ENCODE results near the gene PDE4B. TPM values are rescaled to one million over a fixed set of nuclear protein-coding genes. Genes with fewer than 3 reads are reported as not detected.

The PDE4B gene
- total RNA-seq, 2 donors from 2014 or later = 1.6 to 12.2 TPM

GRCh38 chr1:66283622-66284041 lies 490.9 kb downstream of the PDE4B start:
- TF ChIP-seq, protein P1, sequence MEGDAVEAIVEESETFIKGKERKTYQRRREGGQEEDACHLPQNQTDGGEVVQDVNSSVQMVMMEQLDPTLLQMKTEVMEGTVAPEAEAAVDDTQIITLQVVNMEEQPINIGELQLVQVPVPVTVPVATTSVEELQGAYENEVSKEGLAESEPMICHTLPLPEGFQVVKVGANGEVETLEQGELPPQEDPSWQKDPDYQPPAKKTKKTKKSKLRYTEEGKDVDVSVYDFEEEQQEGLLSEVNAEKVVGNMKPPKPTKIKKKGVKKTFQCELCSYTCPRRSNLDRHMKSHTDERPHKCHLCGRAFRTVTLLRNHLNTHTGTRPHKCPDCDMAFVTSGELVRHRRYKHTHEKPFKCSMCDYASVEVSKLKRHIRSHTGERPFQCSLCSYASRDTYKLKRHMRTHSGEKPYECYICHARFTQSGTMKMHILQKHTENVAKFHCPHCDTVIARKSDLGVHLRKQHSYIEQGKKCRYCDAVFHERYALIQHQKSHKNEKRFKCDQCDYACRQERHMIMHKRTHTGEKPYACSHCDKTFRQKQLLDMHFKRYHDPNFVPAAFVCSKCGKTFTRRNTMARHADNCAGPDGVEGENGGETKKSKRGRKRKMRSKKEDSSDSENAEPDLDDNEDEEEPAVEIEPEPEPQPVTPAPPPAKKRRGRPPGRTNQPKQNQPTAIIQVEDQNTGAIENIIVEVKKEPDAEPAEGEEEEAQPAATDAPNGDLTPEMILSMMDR (IDR thresholded peaks at IDR 0.05) = no peak
- no peak for TF ChIP-seq POLR2A (IDR thresholded peaks at IDR 0.05)
- no peak for ATAC-seq
- no peak for DNase-seq
- Histone ChIP-seq H3K4me1 (peaks cover 2% of the 10 kb centered on the region), H3K27me3 (no peaks in the 10 kb centered on the region), H3K9me3 (no peaks in the 10 kb centered on the region), H3K4me3 (no peak overlapping the region), H3K27ac (no peak overlapping the region), H3K36me3 (replicated peaks in 1 of 2; ENCODE audit: insufficient read depth in 1 of 2, low read depth in 2 of 2) (no peaks in the 10 kb centered on the region)
- intact Hi-C loops (cut with DNase I) = no loop called here
- WGBS, 2 donors = 69 to 82% methylated on average over 2 of the region's 2 CpGs

DNA sequence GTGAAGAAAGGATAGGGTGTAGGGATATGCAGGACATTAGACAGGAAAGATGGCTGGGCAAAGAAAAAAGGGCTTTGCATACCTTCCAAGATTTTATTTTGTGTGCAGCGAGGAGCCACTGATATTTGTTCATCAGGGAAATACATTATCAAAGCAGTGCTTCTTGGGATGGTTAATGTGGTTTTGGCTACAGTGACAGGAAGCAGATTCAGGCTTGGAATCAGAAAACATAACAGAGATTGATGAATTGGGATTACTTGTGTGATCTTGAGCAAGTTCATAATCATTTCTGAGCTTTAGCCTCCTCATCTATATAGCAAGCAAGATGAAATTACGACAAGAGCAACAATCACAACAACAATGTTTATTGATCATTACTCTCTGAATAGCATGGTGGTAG lies 492.1 kb downstream of the PDE4B start:
- no peak overlapping the region for H3K27ac ChIP-seq
- H3K4me3 ChIP-seq = no peak overlapping the region
- H3K36me3 ChIP-seq (replicated peaks in 1 of 2; ENCODE audit: insufficient read depth in 1 of 2, low read depth in 2 of 2) = no peaks in the 10 kb centered on the region
- no peak for TF ChIP-seq POLR2A (IDR thresholded peaks at IDR 0.05)
- TF ChIP-seq, protein P1 (IDR thresholded peaks at IDR 0.05) = no peak
- ATAC-seq (no peak), DNase-seq (no peak)
- H3K27me3 ChIP-seq = no peaks in the 10 kb centered on the region
- WGBS, 2 donors = 75 to 88% methylated on average over 2 of the region's 2 CpGs
- intact Hi-C loops (cut with DNase I) = no loop called here
- no peaks in the 10 kb centered on the region for H3K9me3 ChIP-seq
- no peaks in the 10 kb centered on the region for H3K4me1 ChIP-seq

GRCh38 chr1:66285618-66286270 lies 493.0 kb downstream of the PDE4B start:
- intact Hi-C loops (cut with DNase I) = no loop called here
- no peak for ATAC-seq
- WGBS, 2 donors = 63% methylated on average over 2 of the region's 2 CpGs
- no peak for TF ChIP-seq POLR2A (IDR thresholded peaks at IDR 0.05)
- TF ChIP-seq, protein P1 (IDR thresholded peaks at IDR 0.05) = no peak
- H3K27ac ChIP-seq = no peak overlapping the region
- H3K9me3 ChIP-seq = no peaks in the 10 kb centered on the region
- H3K4me3 ChIP-seq = no peak overlapping the region
- no peak for DNase-seq
- H3K36me3 ChIP-seq (replicated peaks in 1 of 2; ENCODE audit: insufficient read depth in 1 of 2, low read depth in 2 of 2) = no peaks in the 10 kb centered on the region
- H3K4me1 ChIP-seq = no peaks in the 10 kb centered on the region
- no peaks in the 10 kb centered on the region for H3K27me3 ChIP-seq

DNA sequence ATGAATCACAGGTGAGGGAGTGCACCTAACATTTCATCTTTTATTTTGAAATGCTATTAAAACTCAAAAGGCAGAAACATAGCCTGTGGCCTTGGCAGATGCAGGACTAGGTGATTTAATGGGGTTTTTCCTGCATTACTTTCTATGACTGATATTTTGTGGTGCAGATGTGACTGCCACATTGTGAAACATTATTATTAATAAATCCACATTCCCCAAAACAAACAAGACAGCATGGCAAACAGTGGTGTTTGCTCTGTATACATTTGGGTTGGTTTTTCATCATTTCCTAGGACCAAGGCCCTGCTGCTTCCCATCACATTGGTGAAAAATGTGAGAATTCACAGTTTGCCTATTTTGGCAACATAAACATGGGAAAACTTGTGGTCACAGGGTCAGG lies 493.6 kb downstream of the PDE4B start:
- no peaks in the 10 kb centered on the region for H3K36me3 ChIP-seq (replicated peaks in 1 of 2; ENCODE audit: insufficient read depth in 1 of 2, low read depth in 2 of 2)
- intact Hi-C loops (cut with DNase I) = no loop called here
- no peak for ATAC-seq

More for the DNA sequence above, 493.6 kb downstream of the PDE4B start:
- Histone ChIP-seq H3K27ac (no peak overlapping the region), H3K4me3 (no peak overlapping the region), H3K9me3 (no peaks in the 10 kb centered on the region), H3K27me3 (no peaks in the 10 kb centered on the region), H3K4me1 (no peaks in the 10 kb centered on the region)
- TF ChIP-seq, protein P1 (IDR thresholded peaks at IDR 0.05) = no peak
- TF ChIP-seq POLR2A (IDR thresholded peaks at IDR 0.05) = no peak
- no peak for DNase-seq

All from body of pancreas (tissue), 4 donors.